ENCODE results near the gene SPEG. TPM values are rescaled to one million over a fixed set of nuclear protein-coding genes. Genes with fewer than 3 reads are reported as not detected.

Gene SPEG
- total RNA-seq, 1 experiment from 2014 or later: 56.6 TPM

DNA sequence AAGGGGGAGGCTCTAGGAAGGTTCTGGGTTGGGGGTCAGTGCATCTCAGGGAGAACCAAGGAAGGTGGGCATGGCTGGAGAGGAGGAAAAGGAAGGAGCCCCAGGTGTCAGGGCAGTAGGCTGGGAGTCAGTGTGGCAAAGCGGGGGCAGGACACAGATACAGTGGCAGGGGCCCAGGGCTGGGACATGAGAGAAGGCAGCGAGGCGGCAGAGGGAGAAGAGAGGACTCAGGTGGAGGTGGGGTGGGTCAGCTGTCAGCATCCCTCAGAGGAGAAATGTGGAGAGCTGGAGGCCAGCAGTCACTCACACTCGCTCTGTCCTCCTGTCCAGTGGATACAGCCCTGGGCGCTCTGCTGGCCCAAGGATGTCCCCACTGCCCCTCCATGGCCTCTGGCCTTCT, 58.4 kb downstream of the SPEG start:
- ChIA-PET POLR2A (no interaction called here), CTCF (interaction anchor here (4.2 kb wide), 1 partner anchor 35 kb away, joined by 103 read pairs; no protein-coding TSS in a partner anchor), RAD21 (ENCODE audit: low non-redundant PET in 1 of 2, low total read pairs in 2 of 2, uncharacterized antibody in 2 of 2, unreplicated experiment in 2 of 2) (interaction anchor here in 1 of 2 experiments (0.7 kb wide), 1 partner anchor 37 kb away, joined by 3 read pairs; no protein-coding TSS in a partner anchor)
- Histone ChIP-seq H3K9me2 (ENCODE audit: insufficient read depth) (no peaks in the 10 kb centered on the region), H3K27ac (ENCODE audit: low read depth, low read length) (no peak overlapping the region), H3K36me3 (ENCODE audit: control insufficient read depth in 1 of 2, insufficient read depth in 2 of 2, low read length in 2 of 2) (no peaks in the 10 kb centered on the region), H3K4me2 (ENCODE audit: low read length) (no peak overlapping the region), H3K9me3 (ENCODE audit: control insufficient read depth in 1 of 2, insufficient read depth in 1 of 2, low read depth in 1 of 2, low read length in 2 of 2) (no peaks in the 10 kb centered on the region), H4K20me1 (ENCODE audit: insufficient read depth) (no peaks in the 10 kb centered on the region), H3K9ac (ENCODE audit: low read length) (no peak overlapping the region), H3K4me3 (replicated peaks in 1 of 2; ENCODE audit: low read depth in 1 of 2, low read length in 2 of 2) (no peak overlapping the region), H3K27me3 (ENCODE audit: insufficient read depth, low read length) (no peaks in the 10 kb centered on the region), H2AFZ (ENCODE audit: low read depth, low read length, poor library complexity, severe bottlenecking) (no peak overlapping the region), H3K4me1 (ENCODE audit: control insufficient read depth in 1 of 2, insufficient read depth in 2 of 2, low read length in 2 of 2) (peaks cover 14 to 22% of the 10 kb centered on the region in 2 experiments), H3K79me2 (ENCODE audit: insufficient read depth, low read length) (no peaks in the 10 kb centered on the region)
- DNase-seq (ENCODE audit: low read depth, low spot score): no peak
- intact Hi-C loops (cut with micrococcal nuclease): no loop called here
- no peak for ATAC-seq
- no peak for TF ChIP-seq REST (IDR thresholded peaks at IDR 0.05; ENCODE audit: low read depth)
- TF ChIP-seq ZFX (IDR thresholded peaks at IDR 0.05): no peak
- TF ChIP-seq YY1 (IDR thresholded peaks at IDR 0.05; ENCODE audit: extremely low read depth, insufficient replicate concordance, low read depth, low read length): no peak
- TF ChIP-seq FOSL1 (IDR thresholded peaks at IDR 0.05; ENCODE audit: low read depth): no peak
- no peak for TF ChIP-seq CBX3 (IDR thresholded peaks at IDR 0.05; ENCODE audit: low read depth)
- TF ChIP-seq POLR2A (IDR thresholded peaks at IDR 0.05; ENCODE audit: borderline replicate concordance, extremely low read depth, insufficient read depth, insufficient read length): no peak
- no peak for TF ChIP-seq TCF7L2 (IDR thresholded peaks at IDR 0.05; ENCODE audit: borderline replicate concordance, extremely low read depth, insufficient read depth, insufficient read length)
- no peak for TF ChIP-seq RAD21 (IDR thresholded peaks at IDR 0.05; ENCODE audit: low read depth)
- TF ChIP-seq CTCF (IDR thresholded peaks at IDR 0.05 in 2 of 3, conservative IDR thresholded peaks at IDR 0.05 in 1 of 3; ENCODE audit: borderline replicate concordance in 1 of 3, insufficient read depth in 1 of 3, low read depth in 2 of 3, low read length in 2 of 3): no peak
- no peak for TF ChIP-seq EZH2phosphoT487 (IDR thresholded peaks at IDR 0.05; ENCODE audit: borderline replicate concordance)
- TF ChIP-seq ZNF274 (IDR thresholded peaks at IDR 0.05; ENCODE audit: low read depth, low read length): no peak
- no peak for TF ChIP-seq POLR2AphosphoS5 (IDR thresholded peaks at IDR 0.05; ENCODE audit: low read depth, low read length)
- no TSS peak for BruUV-seq (replicated peaks)
